H9 (cell line): Measurements from ENCODE around the gene PRELID2. TPM values are rescaled to one million over a fixed set of nuclear protein-coding genes. Genes with fewer than 3 reads are reported as not detected.

Source experiments
- DNase-seq: peaks from one replicate; pipeline ENCODE4 v3.0.0-alpha.2; 2017
- H2AFZ ChIP-seq: one replicate; pipeline ENCODE4 v1.6.1; 2013; ENCODE audit warnings: mild to moderate bottlenecking, low read length, control low read depth, moderate library complexity
- H2AK5ac ChIP-seq: 2 replicates; pipeline ENCODE4 v1.6.1; 2013; ENCODE audit warnings: low read length, control low read depth, mixed read lengths; ENCODE audit not compliant: insufficient read length
- H2BK120ac ChIP-seq: one replicate; pipeline ENCODE4 v1.6.1; 2013; ENCODE audit warnings: low read depth, mild to moderate bottlenecking, low read length, control low read depth, inconsistent platforms; ENCODE audit not compliant: poor library complexity, severe bottlenecking
- H2BK12ac ChIP-seq: 2 replicates; pipeline ENCODE4 v1.6.1; 2013; ENCODE audit warnings: low read length, control low read depth, mixed read lengths, low read depth; ENCODE audit not compliant: insufficient read length
- H2BK15ac ChIP-seq: 2 replicates; pipeline ENCODE4 v1.6.1; 2013; ENCODE audit warnings: low read depth, low read length, control low read depth
- H2BK20ac ChIP-seq: one replicate; pipeline ENCODE4 v1.6.1; 2013; ENCODE audit warnings: low read depth, mild to moderate bottlenecking, low read length, control low read depth, inconsistent platforms; ENCODE audit not compliant: poor library complexity, severe bottlenecking
- H2BK5ac ChIP-seq: 2 replicates; pipeline ENCODE4 v1.6.1; 2013; ENCODE audit warnings: low read length, control low read depth, mixed read lengths; ENCODE audit not compliant: insufficient read length
- H3K14ac ChIP-seq: 2 replicates; pipeline ENCODE4 v1.6.1; 2013; ENCODE audit warnings: low read length, control low read depth; ENCODE audit not compliant: insufficient read depth
- H3K18ac ChIP-seq: 2 replicates; pipeline ENCODE4 v1.6.1; 2013; ENCODE audit warnings: low read depth, mild to moderate bottlenecking, mixed read lengths, low read length, control low read depth; ENCODE audit not compliant: insufficient read length
- H3K23ac ChIP-seq: 2 replicates; pipeline ENCODE4 v1.6.1; 2013; ENCODE audit warnings: low read length, control low read depth, mixed read lengths, low read depth; ENCODE audit not compliant: insufficient read length
- H3K23me2 ChIP-seq: 2 replicates; pipeline ENCODE4 v1.6.1; 2013; ENCODE audit warnings: low read depth, mild to moderate bottlenecking, mixed read lengths, low read length, control low read depth; ENCODE audit not compliant: insufficient read length, poor library complexity, severe bottlenecking
- H3K27ac ChIP-seq: 2 replicates; pipeline ENCODE4 v1.5.1; 2013; ENCODE audit warnings: low read length, control low read depth, mixed read lengths, low read depth; ENCODE audit not compliant: insufficient read length
- H3K27me3 ChIP-seq: 2 replicates; pipeline ENCODE4 v1.6.1; 2013; ENCODE audit warnings: low read length, control low read depth, inconsistent platforms; ENCODE audit not compliant: insufficient read depth
- H3K4ac ChIP-seq: 2 replicates; pipeline ENCODE4 v1.6.1; 2013; ENCODE audit warnings: low read depth, mild to moderate bottlenecking, control low read depth, inconsistent platforms, low read length, moderate library complexity
- H3K4me1 ChIP-seq: 2 replicates; pipeline ENCODE4 v1.6.1; 2013; ENCODE audit warnings: low read length, control low read depth, inconsistent platforms; ENCODE audit not compliant: insufficient read depth
- H3K4me2 ChIP-seq: 2 replicates; pipeline ENCODE4 v1.6.1; 2013; ENCODE audit warnings: low read length, control low read depth, mixed read lengths; ENCODE audit not compliant: insufficient read length, insufficient read depth
- H3K56ac ChIP-seq: 2 replicates; pipeline ENCODE4 v1.6.1; 2013; ENCODE audit warnings: low read depth, mild to moderate bottlenecking, mixed read lengths, low read length, control low read depth; ENCODE audit not compliant: insufficient read length
- H3K79me1 ChIP-seq: 2 replicates; pipeline ENCODE4 v1.6.1; 2013; ENCODE audit warnings: low read depth, mild to moderate bottlenecking, moderate library complexity, low read length, control low read depth, inconsistent platforms; ENCODE audit not compliant: insufficient read depth, poor library complexity, severe bottlenecking
- H3K79me2 ChIP-seq: 2 replicates; pipeline ENCODE4 v1.6.1; 2013; ENCODE audit warnings: low read length, control low read depth, inconsistent platforms; ENCODE audit not compliant: insufficient read depth
- H3K9ac ChIP-seq: 2 replicates; pipeline ENCODE4 v1.6.1; 2013; ENCODE audit warnings: low read length, control low read depth, mixed read lengths; ENCODE audit not compliant: insufficient read length; ENCODE audit errors: extremely low read depth
- H3K9me3 ChIP-seq: one replicate; pipeline ENCODE4 v1.6.1; 2013; ENCODE audit warnings: low read depth, low read length, inconsistent platforms; ENCODE audit not compliant: control insufficient read depth
- H3T11ph ChIP-seq: one replicate; pipeline ENCODE4 v1.6.1; 2013; ENCODE audit warnings: mild to moderate bottlenecking, low read length, control low read depth, inconsistent platforms
- H4K20me1 ChIP-seq: one replicate; pipeline ENCODE4 v1.6.1; 2013; ENCODE audit not compliant: control insufficient read depth, insufficient read length, insufficient read depth
- H4K5ac ChIP-seq: 2 replicates; pipeline ENCODE4 v1.6.1; 2013; ENCODE audit warnings: low read depth, mild to moderate bottlenecking, mixed read lengths, low read length, control low read depth; ENCODE audit not compliant: insufficient read length
- H4K8ac ChIP-seq: replicated peaks from 2 replicates; pipeline ENCODE4 v1.6.1; 2013; ENCODE audit warnings: low read length, control low read depth, mixed read lengths, low read depth; ENCODE audit not compliant: insufficient read length
- H4K91ac ChIP-seq: 2 replicates; pipeline ENCODE4 v1.6.1; 2013; ENCODE audit warnings: low read depth, mild to moderate bottlenecking, moderate library complexity, mixed read lengths, low read length, control low read depth; ENCODE audit not compliant: insufficient read length
- H3K27ac Mint-ChIP-seq, 3 experiments: 2 replicates in 2 of 3; 3 replicates in 1 of 3; pipeline ENCODE4 v1.8.0; 2020 to 2021; ENCODE audit warnings: mixed read lengths in 3 of 3, mild to moderate bottlenecking in 1 of 3, moderate library complexity in 1 of 3
- H3K27me3 Mint-ChIP-seq: 2 replicates; pipeline ENCODE4 v1.8.0; 2021; ENCODE audit warnings: low read depth, mild to moderate bottlenecking, moderate library complexity, mixed read lengths
- H3K36me3 Mint-ChIP-seq, 3 experiments: 2 replicates in 2 of 3; 3 replicates in 1 of 3; pipeline ENCODE4 v1.8.0; 2020 to 2021; ENCODE audit warnings: low read depth in 3 of 3, mixed read lengths in 3 of 3; ENCODE audit not compliant: insufficient read depth in 1 of 3
- H3K4me1 Mint-ChIP-seq, 2 experiments: 2 replicates each; pipeline ENCODE4 v1.8.0; 2020; ENCODE audit warnings: mixed read lengths in 2 of 2
- H3K4me3 Mint-ChIP-seq, 2 experiments: 2 replicates in 1 of 2; 3 replicates in 1 of 2; pipeline ENCODE4 v1.8.0; 2020 to 2021; ENCODE audit warnings: mild to moderate bottlenecking in 2 of 2, mixed read lengths in 2 of 2, moderate library complexity in 1 of 2
- H3K9me3 Mint-ChIP-seq, 2 experiments: 2 replicates in 1 of 2; 3 replicates in 1 of 2; pipeline ENCODE4 v1.8.0; 2020; ENCODE audit warnings: mild to moderate bottlenecking in 2 of 2, mixed read lengths in 2 of 2, moderate library complexity in 1 of 2
- CTCF ChIP-seq: fragments of 200-600 bp; sonication (generic); conservative IDR thresholded peaks from 3 replicates; pipeline ENCODE4 v1.8.0; 2021; ENCODE audit warnings: antibody characterized with exemption, mild to moderate bottlenecking
- WGBS: extraction: QIAGEN DNeasy Blood & Tissue Kit; methylation state at CpG from one replicate; pipeline ENCODE4 v1.1.7; 2013; ENCODE audit warnings: missing lambda C conversion rate, low lambda C conversion rate, mixed read lengths; ENCODE audit not compliant: insufficient read length; ENCODE audit errors: extremely low coverage; 5-methylcytosine and 5-hydroxymethylcytosine counted together
- total RNA-seq: library from RNA; stranded (reverse); gene quantifications from 2 replicates; pipeline ENCODE4 v1.2.1, GENCODE V29; 2021

Gene PRELID2
- total RNA-seq, 1 experiment from 2014 or later = 13.2 TPM

GRCh38 chr5:145869753-145870152 lies 34.6 kb upstream of the PRELID2 start:
- no peak overlapping the region for H2BK5ac ChIP-seq
- no CpG with 5 or more reads among the region's 4 CpGs for WGBS

More at GRCh38 chr5:145869753-145870152, 34.6 kb upstream of the PRELID2 start:
- Histone ChIP-seq H3K79me2 (no peaks in the 10 kb centered on the region), H3K56ac (no peak overlapping the region), H3K4me2 (no peak overlapping the region), H3K27ac (no peak overlapping the region), H3K9ac (no peak overlapping the region), H4K20me1 (no peaks in the 10 kb centered on the region), H2BK120ac (no peak overlapping the region), H2BK12ac (no peak overlapping the region), H3T11ph (no peak overlapping the region), H4K5ac (no peak overlapping the region), H3K23ac (no peak overlapping the region), H3K14ac (no peak overlapping the region), H3K9me3 (no peaks in the 10 kb centered on the region), H2AFZ (no peak overlapping the region), H4K8ac (no peak overlapping the region), H3K4ac (no peak overlapping the region), H3K79me1 (no peaks in the 10 kb centered on the region), H4K91ac (no peak overlapping the region), H3K23me2 (no peaks in the 10 kb centered on the region), H3K4me1 (no peaks in the 10 kb centered on the region), H2AK5ac (no peak overlapping the region), H2BK20ac (no peak overlapping the region), H2BK15ac (no peak overlapping the region), H3K27me3 (no peaks in the 10 kb centered on the region), H3K18ac (no peak overlapping the region)
- peaks cover 35% of the 10 kb centered on the region for H3K27me3 Mint-ChIP-seq
- H3K4me1 Mint-ChIP-seq = no peaks in the 10 kb centered on the region
- no peaks in the 10 kb centered on the region for H3K36me3 Mint-ChIP-seq
- no peak overlapping the region for H3K27ac Mint-ChIP-seq
- H3K4me3 Mint-ChIP-seq = no peak overlapping the region
- no peak for DNase-seq
- no peaks in the 10 kb centered on the region; a peak in 1 of 5 replicates for H3K9me3 Mint-ChIP-seq
- TF ChIP-seq CTCF = no peak
